ENCODE data around the gene CLDN25. TPM values are rescaled to one million over a fixed set of nuclear protein-coding genes. Genes with fewer than 3 reads are reported as not detected.

Gene CLDN25
- total RNA-seq, 1 donor, result not detected

DNA sequence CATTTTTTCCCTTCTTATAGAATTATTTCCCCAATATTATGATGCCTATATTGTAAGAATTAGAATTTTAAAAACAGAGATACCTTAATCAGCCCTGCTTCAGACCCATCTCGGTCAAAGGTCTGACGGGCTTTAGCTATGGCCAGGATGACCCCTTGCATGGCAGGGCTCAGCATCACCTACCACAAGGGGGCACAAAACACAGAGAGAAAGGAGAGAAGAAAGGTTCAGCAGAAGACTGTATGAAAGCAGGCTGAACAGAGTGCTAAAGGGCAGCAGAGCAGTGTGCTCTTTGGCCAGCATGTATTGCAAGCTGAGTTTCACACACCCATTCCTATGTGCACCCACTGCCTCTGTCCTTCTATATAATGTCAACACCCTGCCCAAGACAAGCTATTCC, 26.8 kb downstream of the CLDN25 start:
- DNase-seq (ENCODE audit: low read depth in 2 of 3, low spot score in 2 of 3), result peak in 2 of 3 donors; percentile 8 to 22

DNA sequence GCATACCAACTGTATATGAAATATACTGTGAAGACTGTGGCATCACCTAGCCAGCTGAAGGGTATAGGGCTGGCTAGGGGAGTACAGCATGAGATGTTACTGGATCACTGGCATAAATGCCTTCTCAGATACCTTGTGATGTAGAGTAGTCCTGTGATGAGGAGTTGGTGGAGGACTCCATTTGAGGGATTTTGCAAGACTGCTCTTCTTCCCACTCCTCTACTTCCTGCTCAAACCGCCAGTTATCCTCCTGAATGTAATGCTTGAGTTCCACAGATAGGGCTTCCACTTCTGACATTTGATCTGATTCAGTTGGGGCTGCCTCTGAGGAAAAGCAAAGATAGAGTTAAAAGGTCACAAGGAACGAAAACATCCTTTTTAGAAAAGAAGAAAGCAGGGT, 29.3 kb downstream of the CLDN25 start:
- DNase-seq (ENCODE audit: low read depth in 2 of 3, low spot score in 2 of 3), result no peak

- no peak for DNase-seq (ENCODE audit: low read depth in 2 of 3, low spot score in 2 of 3)
Measured at GRCh38 chr11:113814181-113814580, 34.6 kb downstream of the CLDN25 start.

- no peak for DNase-seq (ENCODE audit: low read depth in 2 of 3, low spot score in 2 of 3)
Measured at GRCh38 chr11:113817162-113817561, 37.6 kb downstream of the CLDN25 start.

DNA sequence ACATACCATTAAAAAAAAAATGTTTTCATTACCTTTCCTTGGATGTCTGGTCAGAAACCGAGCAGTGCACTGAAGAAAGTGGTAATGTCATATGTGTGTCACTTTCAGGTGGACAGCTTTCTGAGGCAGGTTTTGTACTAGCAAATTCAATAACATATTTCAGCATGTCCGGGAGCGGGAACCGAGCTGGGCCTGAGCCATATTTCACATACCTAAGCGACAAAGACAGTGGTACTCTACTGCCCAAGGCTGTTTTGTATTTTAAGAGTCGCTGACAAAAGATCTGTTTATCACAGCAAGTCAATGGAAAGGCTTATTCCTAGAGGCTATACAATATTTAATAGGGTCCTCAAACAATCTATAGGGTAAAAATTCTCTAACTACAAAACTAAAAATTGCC, 38.0 kb downstream of the CLDN25 start:
- DNase-seq (ENCODE audit: low read depth in 2 of 3, low spot score in 2 of 3), result no peak

GRCh38 chr11:113818426-113818825, 38.8 kb downstream of the CLDN25 start:
- no peak for DNase-seq (ENCODE audit: low read depth in 2 of 3, low spot score in 2 of 3)

DNA sequence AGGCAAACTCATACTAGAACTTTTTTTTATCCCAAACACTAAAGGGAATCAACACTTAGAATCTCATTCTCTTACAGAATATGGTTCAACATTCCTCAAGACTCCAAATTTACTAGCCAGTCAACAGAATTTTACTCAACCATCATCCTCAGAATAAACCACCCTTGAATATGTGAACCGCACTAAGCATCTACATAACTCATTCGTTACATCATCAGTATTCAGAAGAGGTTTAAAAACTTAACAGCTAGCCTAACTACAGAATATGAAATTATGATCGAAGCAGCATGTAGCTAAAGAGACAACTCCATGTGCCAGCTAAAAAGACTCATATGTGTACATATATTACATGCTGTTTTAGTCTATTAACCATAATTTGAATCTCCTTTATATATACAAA, 47.9 kb downstream of the CLDN25 start:
- DNase-seq (ENCODE audit: low read depth in 2 of 3, low spot score in 2 of 3), result no peak

DNA sequence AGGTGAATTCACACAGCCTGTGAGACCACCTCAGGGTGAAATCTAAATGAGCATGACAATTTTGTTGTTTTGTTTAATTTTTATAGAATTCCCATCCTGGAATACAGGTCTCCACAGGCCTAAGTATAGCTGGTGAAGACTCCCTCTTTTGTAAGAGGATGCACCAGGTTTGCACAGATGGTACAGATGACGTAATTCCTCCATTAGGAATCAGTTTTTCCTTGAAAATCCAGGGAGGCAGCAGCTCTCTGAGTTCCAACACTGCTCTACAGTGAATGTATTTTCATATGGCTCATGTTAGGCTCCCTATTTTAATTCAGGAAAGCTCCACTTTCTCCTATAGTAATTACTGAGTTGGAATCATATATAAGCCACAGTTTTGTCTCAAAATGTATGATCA, 48.6 kb downstream of the CLDN25 start:
- no peak for DNase-seq (ENCODE audit: low read depth in 2 of 3, low spot score in 2 of 3)

- no peak for DNase-seq (ENCODE audit: low read depth in 2 of 3, low spot score in 2 of 3)
Measured at GRCh38 chr11:113829751-113830150, 50.2 kb downstream of the CLDN25 start.

Small RNA genes within 50 kb of the gene (small RNA-seq; reads per million reads assigned to genes)
- not detected for gene LRRC37A13P
- gene RPS29P19, result not detected

Other genes starting within 250 kb of the CLDN25 start
- gene TMPRSS5, start 73.5 kb upstream of the CLDN25 start, total RNA-seq, result 0.27 TPM
- 9.4 TPM for gene ZW10, start 6.1 kb upstream of the CLDN25 start, total RNA-seq
- 5.9 TPM for gene USP28, start 95.8 kb downstream of the CLDN25 start, total RNA-seq
- not detected for gene HTR3B, start 125.0 kb downstream of the CLDN25 start, total RNA-seq
- gene HTR3A, start 195.3 kb downstream of the CLDN25 start, total RNA-seq, result under 0.01 TPM

All from hematopoietic multipotent progenitor cell (in vitro differentiated cells).